Panc1 (cell line): ENCODE results near the gene CACFD1. TPM values are rescaled to one million over a fixed set of nuclear protein-coding genes. Genes with fewer than 3 reads are reported as not detected.

Experiments
- ATAC-seq: fragments of 200-7000 bp; cut with Tn5 transposase; 2 replicates; pipeline ENCODE4 v1.9.1; 2020; ENCODE audit warnings: mild to moderate bottlenecking, moderate library complexity
- BruUV-seq: library from RNA; stranded (reverse); fragments of 400-500 nt; replicated peaks from 2 replicates; lab custom pipeline; 2021; lab: Mats Ljungman, UMichigan
- CTCF ChIA-PET: fragments of 300-600 bp; sonication (Branson Sonifier 250); formaldehyde crosslinking; loops from one replicate; lab custom pipeline; 2022; ENCODE audit warnings: antibody characterized with exemption; lab: Charles Lee
- POLR2A ChIA-PET: fragments of 300-600 bp; sonication (Branson Sonifier 250); formaldehyde crosslinking; loops from one replicate; lab custom pipeline; 2022; ENCODE audit warnings: antibody characterized with exemption; lab: Charles Lee
- DNase-seq: peaks from one replicate; pipeline ENCODE4 v3.0.0-alpha.2; 2010; ENCODE audit warnings: low read depth, low spot score
- H3K27ac ChIP-seq: 2 replicates; pipeline ENCODE4 v1.5.1; 2011; ENCODE audit warnings: mild to moderate bottlenecking, low read length, inconsistent platforms
- H3K27me3 ChIP-seq: fragments of 200-500 bp; sonication (Bioruptor generic); 2 replicates; pipeline ENCODE4 v1.6.0; 2014; ENCODE audit warnings: low read length, inconsistent platforms; ENCODE audit not compliant: control insufficient read depth, insufficient read depth
- H3K36me3 ChIP-seq: fragments of 200-500 bp; sonication (Bioruptor generic); 2 replicates; pipeline ENCODE4 v1.5.1; 2014; ENCODE audit warnings: inconsistent platforms, mild to moderate bottlenecking, low read length, moderate library complexity; ENCODE audit not compliant: control insufficient read depth, insufficient read depth
- H3K4me1 ChIP-seq: 2 replicates; pipeline ENCODE4 v1.5.1; 2011; ENCODE audit warnings: inconsistent platforms, mild to moderate bottlenecking, low read length, moderate library complexity; ENCODE audit not compliant: control insufficient read depth, insufficient read depth
- H3K4me3 ChIP-seq, 2 experiments: 2 replicates each; pipeline ENCODE4 v1.5.1; 2011 to 2012; ENCODE audit warnings: low read depth in 2 of 2, low read length in 2 of 2, mild to moderate bottlenecking in 2 of 2, inconsistent platforms in 1 of 2, moderate library complexity in 1 of 2
- H3K9me3 ChIP-seq: fragments of 200-500 bp; sonication (Bioruptor generic); 2 replicates; pipeline ENCODE4 v1.5.1; 2014; ENCODE audit warnings: low read depth, mild to moderate bottlenecking, inconsistent platforms, low read length, moderate library complexity; ENCODE audit not compliant: control insufficient read depth, insufficient read depth
- CTCF ChIP-seq: fragments of 450-650 bp; IDR thresholded peaks from 2 replicates; pipeline ENCODE4 v1.5.1; 2017; ENCODE audit warnings: mild to moderate bottlenecking
- POLR2AphosphoS5 ChIP-seq: IDR thresholded peaks from 2 replicates; pipeline ENCODE4 v1.6.1; 2012; ENCODE audit warnings: mild to moderate bottlenecking, low read depth, low read length, moderate library complexity
- REST ChIP-seq, 2 experiments: IDR thresholded peaks; 2 replicates each; pipeline ENCODE4 v1.6.1; 2011 to 2012; ENCODE audit warnings: low read depth in 2 of 2, control low read depth in 1 of 2, low read length in 1 of 2, mild to moderate bottlenecking in 1 of 2, moderate library complexity in 1 of 2; ENCODE audit not compliant: insufficient read depth in 1 of 2
- SIN3A ChIP-seq: IDR thresholded peaks from 2 replicates; pipeline ENCODE4 v1.6.1; 2012; ENCODE audit warnings: low read depth, mild to moderate bottlenecking, low read length, moderate library complexity, borderline replicate concordance; ENCODE audit not compliant: insufficient read depth
- TCF7L2 ChIP-seq: IDR thresholded peaks from 2 replicates; pipeline ENCODE4 v1.6.1; 2011; ENCODE audit warnings: mild to moderate bottlenecking, low read depth, low read length, inconsistent platforms
- in situ Hi-C: cut with HindIII; loops from 2 replicates; pipeline ENCODE4 v1.10.0; 2016; ENCODE audit warnings: low sequenced_read_pairs, low pct_unique_long_range_greater_than_20kb
- intact Hi-C: fragments of 100-400 bp; cut with micrococcal nuclease; formaldehyde crosslinking; loops from one replicate; pipeline ENCODE4 v1.10.0; 2022; ENCODE audit not compliant: unreplicated experiment
- total RNA-seq: library from RNA; stranded (reverse); gene quantifications from one replicate; pipeline ENCODE4 v1.2.1, GENCODE V29; 2021; ENCODE audit not compliant: unreplicated experiment

Gene CACFD1
- total RNA-seq, 1 experiment from 2014 or later, result 13.9 TPM

GRCh38 chr9:133439337-133439736 is 20.4 kb upstream of the CACFD1 start:
- in situ Hi-C loops, result no loop called here
- no peak overlapping the region for H3K27ac ChIP-seq
- intact Hi-C loops, result no loop called here
- no peaks in the 10 kb centered on the region for H3K4me1 ChIP-seq
- ATAC-seq, result no peak
- no peaks in the 10 kb centered on the region for H3K36me3 ChIP-seq
- H3K4me3 ChIP-seq, result no peak overlapping the region
- ChIA-PET POLR2A (no interaction called here), CTCF (no interaction called here)
- TF ChIP-seq POLR2AphosphoS5 (no peak), CTCF (no peak), SIN3A (no peak), TCF7L2 (no peak), REST (IDR thresholded peaks at IDR 0.05; ENCODE audit: insufficient read depth in 1 of 2, low read depth in 2 of 2, low read length in 1 of 2) (no peak)
- no peaks in the 10 kb centered on the region for H3K9me3 ChIP-seq
- DNase-seq, result no peak
- H3K27me3 ChIP-seq, result no peaks in the 10 kb centered on the region
- no TSS peak for BruUV-seq

GRCh38 chr9:133440874-133441273 is 18.9 kb upstream of the CACFD1 start:
- BruUV-seq, result no TSS peak
- no peak for TF ChIP-seq SIN3A
- no peak for TF ChIP-seq TCF7L2
- TF ChIP-seq REST (IDR thresholded peaks at IDR 0.05; ENCODE audit: insufficient read depth in 1 of 2, low read depth in 2 of 2, low read length in 1 of 2), result no peak
- TF ChIP-seq CTCF, result no peak
- no peak for TF ChIP-seq POLR2AphosphoS5
- no peak for ATAC-seq
- ChIA-PET POLR2A (no interaction called here), CTCF (no interaction called here)
- H3K27me3 ChIP-seq, result no peaks in the 10 kb centered on the region
- H3K4me1 ChIP-seq, result no peaks in the 10 kb centered on the region
- in situ Hi-C loops, result no loop called here
- intact Hi-C loops, result no loop called here
- no peaks in the 10 kb centered on the region for H3K9me3 ChIP-seq
- no peak for DNase-seq
- H3K27ac ChIP-seq, result no peak overlapping the region
- no peak overlapping the region for H3K4me3 ChIP-seq
- H3K36me3 ChIP-seq, result no peaks in the 10 kb centered on the region
